Activated T-cell treated with anti-CD3 and anti-CD28 coated beads, Interleukin-2, amount 50 U/mL, for 4 hours (primary cell): Measurements from ENCODE around the gene NSUN7. TPM values are rescaled to one million over a fixed set of nuclear protein-coding genes. Genes with fewer than 3 reads are reported as not detected.
"Not testable (repeated sequence)": the region's sequence is repeated elsewhere in the genome, so short reads cannot be mapped to it uniquely, and the experiment has no call there.

ENCODE experiments used
- ATAC-seq, 2 donors: fragments of 200-7000 bp; cut with Tn5 transposase; one replicate each; pipeline ENCODE4 v1.10.0; 2021
- DNase-seq: peaks from one replicate; pipeline ENCODE4 v3.0.0-alpha.2; 2020
- H3K27me3 Mint-ChIP-seq: one replicate; pipeline ENCODE4 v1.8.0; 2021; ENCODE audit warnings: low read depth, mixed read lengths
- H3K36me3 Mint-ChIP-seq: one replicate; pipeline ENCODE4 v1.8.0; 2022; ENCODE audit warnings: mixed read lengths; ENCODE audit not compliant: insufficient read depth
- H3K4me1 Mint-ChIP-seq: one replicate; pipeline ENCODE4 v1.8.0; 2021; ENCODE audit warnings: low read depth, mixed read lengths
- H3K4me3 Mint-ChIP-seq: one replicate; pipeline ENCODE4 v1.8.0; 2021; ENCODE audit warnings: mild to moderate bottlenecking, moderate library complexity, mixed read lengths
- H3K9me3 Mint-ChIP-seq: one replicate; pipeline ENCODE4 v1.8.0; 2021; ENCODE audit warnings: mixed read lengths
- total RNA-seq, 3 donors: library from RNA; stranded (reverse); gene quantifications; one replicate each; pipeline ENCODE4 v1.2.1, GENCODE V29; 2021

NSUN7 gene
- total RNA-seq, 3 donors from 2014 or later, result not detected

GRCh38 chr4:40812856-40813255 is 63.1 kb downstream of the NSUN7 start:
- no peaks in the 10 kb centered on the region for H3K4me1 Mint-ChIP-seq
- H3K9me3 Mint-ChIP-seq, result no peaks in the 10 kb centered on the region
- no peak overlapping the region for H3K4me3 Mint-ChIP-seq
- no peak for ATAC-seq
- H3K36me3 Mint-ChIP-seq, result no peaks in the 10 kb centered on the region
- DNase-seq, result no peak
- H3K27me3 Mint-ChIP-seq, result peaks cover 3% of the 10 kb centered on the region

- not testable (repeated sequence) for H3K4me1 Mint-ChIP-seq, H3K36me3 Mint-ChIP-seq, H3K4me3 Mint-ChIP-seq, DNase-seq, H3K9me3 Mint-ChIP-seq, ATAC-seq, H3K27me3 Mint-ChIP-seq
Observed at GRCh38 chr4:40817157-40817556, 67.4 kb downstream of the NSUN7 start.

DNA sequence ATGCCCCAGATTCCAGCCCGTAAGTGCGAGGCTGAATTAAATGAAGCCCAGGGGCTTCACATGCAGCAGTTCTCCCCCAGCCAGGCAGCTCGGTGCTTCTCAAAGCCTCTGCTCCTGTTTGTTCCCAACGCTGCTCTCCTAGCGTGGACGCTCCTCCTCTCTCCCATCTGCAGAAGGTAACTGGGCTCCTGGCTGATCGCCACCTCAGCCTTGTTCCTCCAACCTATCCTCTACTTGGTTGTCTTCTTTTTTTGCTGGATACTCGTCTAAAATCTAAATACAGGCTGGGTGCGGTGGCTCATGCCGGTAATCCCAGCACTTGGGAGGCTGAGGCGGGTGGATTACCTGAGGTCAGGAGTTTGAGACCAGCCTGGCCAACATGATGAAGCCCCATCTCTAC is 70.3 kb downstream of the NSUN7 start:
- H3K4me1 Mint-ChIP-seq, result no peaks in the 10 kb centered on the region
- no peaks in the 10 kb centered on the region for H3K9me3 Mint-ChIP-seq
- no peaks in the 10 kb centered on the region for H3K36me3 Mint-ChIP-seq
- DNase-seq (no peak), ATAC-seq (no peak)
- no peak overlapping the region for H3K4me3 Mint-ChIP-seq
- no peaks in the 10 kb centered on the region for H3K27me3 Mint-ChIP-seq

- Mint-ChIP-seq H3K4me3 (no peak overlapping the region), H3K27me3 (no peaks in the 10 kb centered on the region), H3K4me1 (no peaks in the 10 kb centered on the region), H3K36me3 (no peaks in the 10 kb centered on the region), H3K9me3 (no peaks in the 10 kb centered on the region)
- ATAC-seq (no peak), DNase-seq (no peak)
Observed at GRCh38 chr4:40822420-40823166, 72.8 kb downstream of the NSUN7 start.

DNA sequence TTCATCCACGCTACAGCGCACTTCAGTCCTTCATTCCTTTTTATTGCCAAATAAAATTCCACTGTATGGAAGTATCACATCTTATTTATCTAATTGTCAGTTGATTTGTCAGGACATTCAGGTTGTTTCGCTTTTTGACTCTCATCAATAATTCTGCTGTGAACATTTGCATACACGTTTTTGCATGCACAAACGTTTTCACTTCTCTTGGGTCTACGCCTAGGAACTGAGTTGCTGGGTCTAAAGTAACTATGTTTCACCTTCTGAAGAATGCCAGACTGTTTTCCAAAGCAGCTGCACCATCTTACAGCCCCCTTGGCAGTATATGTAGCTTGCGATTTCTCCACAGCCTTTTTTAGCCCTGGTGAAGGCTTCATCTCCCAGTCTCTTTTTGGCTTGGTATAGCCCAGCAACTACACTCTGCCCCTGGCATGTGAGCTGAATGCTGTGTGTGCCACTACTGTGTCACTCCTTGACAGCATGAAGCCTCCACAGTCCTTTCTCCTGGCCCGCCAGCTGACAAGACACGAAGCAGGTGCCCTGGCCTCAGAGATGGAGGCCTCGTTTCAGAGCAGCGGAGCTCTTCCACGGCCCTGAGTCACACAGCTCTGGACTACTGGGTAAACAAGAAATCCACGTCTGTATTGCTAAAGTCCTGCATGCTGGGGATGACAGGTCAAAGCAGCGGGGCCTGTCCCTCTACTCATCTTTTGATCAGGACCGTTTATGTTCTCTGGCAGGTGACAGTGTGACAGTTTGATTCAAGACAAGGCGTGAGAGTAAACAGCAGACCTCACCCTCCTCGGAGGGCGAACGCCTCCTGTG is 75.5 kb downstream of the NSUN7 start:
- Mint-ChIP-seq H3K9me3 (peaks cover 3% of the 10 kb centered on the region), H3K4me1 (no peaks in the 10 kb centered on the region), H3K4me3 (no peak overlapping the region), H3K27me3 (no peaks in the 10 kb centered on the region), H3K36me3 (no peaks in the 10 kb centered on the region)
- no peak for DNase-seq
- no peak for ATAC-seq

- DNase-seq (no peak), ATAC-seq (no peak)
- no peaks in the 10 kb centered on the region for H3K36me3 Mint-ChIP-seq
- H3K4me3 Mint-ChIP-seq, result no peak overlapping the region
- H3K4me1 Mint-ChIP-seq, result no peaks in the 10 kb centered on the region
- H3K27me3 Mint-ChIP-seq, result no peaks in the 10 kb centered on the region
- H3K9me3 Mint-ChIP-seq, result peaks cover 3% of the 10 kb centered on the region
Observed at GRCh38 chr4:40826821-40827220, 77.1 kb downstream of the NSUN7 start.

- H3K4me1 Mint-ChIP-seq, result no peaks in the 10 kb centered on the region
- no peak overlapping the region for H3K4me3 Mint-ChIP-seq
- H3K9me3 Mint-ChIP-seq, result peaks cover 3% of the 10 kb centered on the region
- H3K27me3 Mint-ChIP-seq, result no peaks in the 10 kb centered on the region
- H3K36me3 Mint-ChIP-seq, result no peaks in the 10 kb centered on the region
- no peak for DNase-seq
- peak; percentile 62 to 67 for ATAC-seq
Observed at GRCh38 chr4:40827758-40828157, 78.0 kb downstream of the NSUN7 start.

DNA sequence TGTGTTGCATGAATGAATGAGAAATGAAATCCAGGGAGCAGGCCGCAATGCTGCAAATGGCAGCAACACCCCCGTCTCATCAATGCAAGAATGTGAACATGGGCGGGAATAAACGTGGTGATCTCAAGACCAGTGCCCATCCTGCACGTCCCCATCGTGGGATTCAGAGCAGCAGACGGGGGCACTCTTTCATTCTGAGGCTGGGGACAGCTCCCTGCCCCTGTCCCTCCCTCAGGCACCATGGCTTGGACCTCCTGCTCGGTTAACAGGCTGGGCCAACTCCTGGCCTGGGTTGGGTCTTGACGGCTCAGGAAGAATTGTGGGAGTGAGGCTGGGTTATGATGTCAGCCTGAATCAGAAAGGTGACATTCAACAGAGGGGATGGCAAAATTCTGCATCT is 78.9 kb downstream of the NSUN7 start:
- no peaks in the 10 kb centered on the region for H3K4me1 Mint-ChIP-seq
- DNase-seq, result no peak
- ATAC-seq, result no peak
- H3K27me3 Mint-ChIP-seq, result no peaks in the 10 kb centered on the region
- no peaks in the 10 kb centered on the region for H3K36me3 Mint-ChIP-seq
- no peak overlapping the region for H3K4me3 Mint-ChIP-seq
- H3K9me3 Mint-ChIP-seq, result peaks cover 3% of the 10 kb centered on the region

- Mint-ChIP-seq H3K4me3 (no peak overlapping the region), H3K36me3 (no peaks in the 10 kb centered on the region), H3K27me3 (no peaks in the 10 kb centered on the region), H3K9me3 (peaks cover 3% of the 10 kb centered on the region), H3K4me1 (no peaks in the 10 kb centered on the region)
- no peak for DNase-seq
- no peak for ATAC-seq
Observed at GRCh38 chr4:40829586-40829985, 79.8 kb downstream of the NSUN7 start.

DNA sequence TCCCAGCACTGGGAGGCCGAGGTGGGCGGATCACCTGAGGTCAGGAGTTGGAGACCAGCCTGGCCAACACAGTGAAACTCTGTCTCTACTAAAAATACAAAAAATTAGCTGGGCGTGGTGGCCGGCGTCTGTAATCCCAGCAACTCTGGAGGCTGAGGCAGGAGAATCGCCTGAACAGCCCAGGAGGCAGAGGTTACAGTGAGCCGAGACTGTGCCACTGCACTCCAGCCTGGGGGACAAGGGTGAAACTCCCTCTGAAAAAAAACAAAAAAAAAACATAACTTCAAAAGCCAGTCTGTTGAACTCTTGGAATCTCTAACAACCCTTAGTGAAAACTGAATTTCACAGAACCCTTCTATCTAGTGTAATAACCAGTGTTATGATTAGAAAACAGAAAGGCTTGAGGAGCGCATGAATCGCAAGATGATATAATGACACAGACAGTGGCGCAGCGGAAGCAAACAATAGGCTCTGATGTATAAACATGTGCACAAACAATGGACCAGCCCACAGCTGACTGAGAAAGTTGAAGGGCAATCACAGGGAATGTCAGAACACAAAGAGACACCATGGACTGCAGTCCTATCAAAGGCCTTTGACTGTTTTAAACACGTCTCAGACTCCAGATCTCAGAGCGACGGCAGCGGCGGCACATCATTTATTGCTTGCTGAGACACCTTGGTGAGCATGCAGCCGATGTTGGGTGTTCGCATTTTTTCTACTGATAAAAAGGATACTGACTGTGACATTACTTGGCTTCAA is 81.6 kb downstream of the NSUN7 start:
- ATAC-seq, result no peak

DNA sequence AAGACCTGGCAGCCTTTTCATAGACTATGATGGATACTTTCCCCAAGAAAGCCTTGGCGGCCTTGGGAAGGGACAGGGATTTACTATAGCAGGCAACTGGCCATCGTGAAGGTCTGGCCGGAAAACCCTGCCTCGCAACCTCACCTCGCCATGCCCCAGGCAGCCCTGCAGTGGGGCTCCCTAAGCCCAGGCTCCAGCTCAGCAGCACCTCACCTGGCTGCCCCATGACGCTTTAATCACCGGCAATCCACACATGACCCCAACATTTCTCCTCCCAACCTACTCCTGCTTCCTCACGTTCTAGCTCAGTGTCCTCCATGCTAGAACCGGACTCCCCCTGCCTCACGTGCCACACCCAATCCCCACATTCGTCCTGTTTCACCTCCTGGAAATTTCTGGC is 82.4 kb downstream of the NSUN7 start:
- Mint-ChIP-seq H3K27me3 (no peaks in the 10 kb centered on the region), H3K4me1 (no peaks in the 10 kb centered on the region), H3K4me3 (no peak overlapping the region), H3K36me3 (no peaks in the 10 kb centered on the region), H3K9me3 (peaks cover 3% of the 10 kb centered on the region)
- DNase-seq (no peak), ATAC-seq (no peak)

More for the DNA sequence above, 81.6 kb downstream of the NSUN7 start:
- no peak for DNase-seq
- no peaks in the 10 kb centered on the region for H3K36me3 Mint-ChIP-seq
- H3K4me3 Mint-ChIP-seq, result no peak overlapping the region
- peaks cover 3% of the 10 kb centered on the region for H3K9me3 Mint-ChIP-seq
- no peaks in the 10 kb centered on the region for H3K27me3 Mint-ChIP-seq
- H3K4me1 Mint-ChIP-seq, result no peaks in the 10 kb centered on the region

DNA sequence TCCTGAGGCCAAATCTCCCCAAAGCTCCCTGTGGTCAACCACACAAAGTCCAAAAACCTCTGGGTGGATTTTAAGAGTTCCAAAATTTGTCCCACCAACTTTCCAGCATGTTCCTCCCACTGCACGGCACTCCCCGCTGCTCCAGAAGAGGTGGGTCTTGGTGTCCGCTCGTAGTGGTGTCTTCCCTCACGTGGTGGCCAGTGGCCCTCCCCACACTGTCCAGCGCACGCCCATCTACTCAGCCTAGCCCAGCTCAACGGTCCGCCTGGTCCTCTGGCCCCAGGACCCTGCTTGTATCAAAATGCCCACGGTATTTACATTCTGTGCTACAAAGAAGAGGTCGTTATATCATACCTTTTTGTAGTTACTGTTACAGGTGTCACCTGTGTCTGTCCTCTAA is 83.5 kb downstream of the NSUN7 start:
- no peak for DNase-seq
- H3K36me3 Mint-ChIP-seq, result no peaks in the 10 kb centered on the region
- no peak overlapping the region for H3K4me3 Mint-ChIP-seq
- peaks cover under 1% of the 10 kb centered on the region for H3K9me3 Mint-ChIP-seq
- no peaks in the 10 kb centered on the region for H3K27me3 Mint-ChIP-seq
- no peaks in the 10 kb centered on the region for H3K4me1 Mint-ChIP-seq
- no peak for ATAC-seq

GRCh38 chr4:40837094-40837870 is 87.5 kb downstream of the NSUN7 start:
- DNase-seq, result no peak
- Mint-ChIP-seq H3K27me3 (no peaks in the 10 kb centered on the region), H3K4me3 (no peak overlapping the region), H3K9me3 (no peaks in the 10 kb centered on the region), H3K36me3 (no peaks in the 10 kb centered on the region), H3K4me1 (peaks cover 4% of the 10 kb centered on the region)
- no peak for ATAC-seq

- no peak for ATAC-seq
- Mint-ChIP-seq H3K4me1 (peaks cover 4% of the 10 kb centered on the region), H3K4me3 (no peak overlapping the region), H3K36me3 (no peaks in the 10 kb centered on the region), H3K27me3 (no peaks in the 10 kb centered on the region), H3K9me3 (no peaks in the 10 kb centered on the region)
- DNase-seq, result no peak
Observed at GRCh38 chr4:40838742-40839141, 89.0 kb downstream of the NSUN7 start.
